NCI-H510A treated with DMSO at 0.1 percent for 48 hours (cell line): ENCODE results near the gene KAT8.
"Not testable (repeated sequence)": the region's sequence is repeated elsewhere in the genome, so short reads cannot be mapped to it uniquely, and the experiment has no call there.

Experiments used
- DNase-seq: peaks from one replicate; lab custom pipeline; 2025; lab: John Stamatoyannopoulos, UW

Gene KAT8

GRCh38 chr16:31083981-31084380 lies 33.5 kb upstream of the KAT8 start:
- no peak for DNase-seq

GRCh38 chr16:31084584-31085302 lies 32.7 kb upstream of the KAT8 start:
- no peak for DNase-seq

- DNase-seq: no peak
Measured at GRCh38 chr16:31085411-31085810, 32.1 kb upstream of the KAT8 start.

GRCh38 chr16:31085873-31086628 lies 31.4 kb upstream of the KAT8 start:
- no peak for DNase-seq

DNA sequence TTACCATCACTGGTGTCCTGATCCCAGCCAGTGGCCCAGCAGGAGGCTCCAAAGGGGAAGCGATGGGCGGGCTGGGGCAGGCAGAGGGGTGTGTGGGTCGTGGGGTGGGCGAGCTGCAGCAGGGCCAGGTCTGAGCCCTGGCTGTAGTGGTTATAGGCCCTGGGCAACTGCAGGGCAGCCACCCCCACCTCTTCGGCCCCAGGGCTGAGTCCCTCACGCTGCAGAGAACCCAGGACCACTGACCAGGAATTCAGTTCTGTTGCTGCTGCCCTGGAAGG lies 30.9 kb upstream of the KAT8 start:
- no peak for DNase-seq

- DNase-seq: no peak
Measured at GRCh38 chr16:31087481-31087880, 30.0 kb upstream of the KAT8 start.

DNA sequence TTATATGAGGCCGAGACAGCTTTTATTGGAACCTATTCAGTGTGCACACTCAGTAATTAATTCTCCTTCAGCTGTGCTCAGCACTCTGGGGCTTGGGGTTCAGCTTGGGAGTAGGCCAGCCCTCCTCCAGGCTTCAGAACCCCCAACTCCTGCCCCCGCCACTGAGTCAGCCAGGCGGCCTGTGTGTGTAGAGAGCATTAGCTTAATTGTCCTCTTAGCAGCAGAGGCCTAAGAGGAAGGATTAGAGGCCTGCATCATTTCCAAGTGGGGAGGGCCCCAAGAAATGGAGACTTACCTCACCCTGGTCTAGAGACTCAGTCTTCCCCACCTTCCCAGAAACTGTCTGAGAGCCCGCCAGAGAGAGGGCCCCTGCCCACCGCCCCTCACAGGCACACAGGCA lies 29.5 kb upstream of the KAT8 start:
- DNase-seq: no peak

DNA sequence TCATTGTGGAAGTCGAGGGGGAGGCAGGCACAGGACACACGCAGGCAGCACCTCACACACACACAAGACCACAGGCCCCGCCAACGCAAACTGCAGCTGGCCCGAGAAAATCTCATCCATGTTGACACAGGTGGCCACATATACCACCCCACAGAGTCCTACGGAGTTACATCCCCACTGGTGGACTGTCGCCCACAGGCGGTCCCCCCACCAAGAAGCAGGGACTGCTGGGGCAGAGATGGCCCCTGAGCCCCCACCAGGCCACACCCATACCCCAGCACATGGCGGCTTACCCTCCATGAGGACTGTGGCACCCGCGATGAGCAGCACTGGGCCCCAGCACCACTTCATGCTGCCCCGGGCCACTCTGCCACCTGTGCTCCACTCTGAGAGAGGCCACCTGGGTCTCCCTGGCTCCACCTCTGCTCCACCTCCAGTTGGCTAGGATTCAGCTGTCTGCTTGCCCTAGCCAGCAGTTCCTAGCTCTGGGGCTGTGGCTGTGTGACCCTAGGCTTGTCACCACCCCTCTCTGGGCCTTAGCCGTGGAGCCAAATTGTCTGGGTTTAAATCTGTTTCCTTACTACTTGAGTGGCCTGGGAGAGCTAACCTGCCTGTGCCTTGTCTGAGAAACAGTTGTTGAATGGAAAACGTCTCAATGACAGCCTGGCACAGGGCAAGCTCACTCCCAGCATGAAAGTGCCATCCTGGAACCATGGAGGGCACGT lies 28.8 kb upstream of the KAT8 start, which contains the start of gene PRSS53:
Gene PRSS53, minus strand, starts transcription at position 485 of the 725 bp plus-strand sequence. Its CDS starts 134 bp downstream, at position 351.
- DNase-seq: no peak

- DNase-seq: no peak
Measured at GRCh38 chr16:31089199-31089598, 28.3 kb upstream of the KAT8 start.

- DNase-seq: no peak
Measured at GRCh38 chr16:31090540-31090939, 26.9 kb upstream of the KAT8 start.

DNA sequence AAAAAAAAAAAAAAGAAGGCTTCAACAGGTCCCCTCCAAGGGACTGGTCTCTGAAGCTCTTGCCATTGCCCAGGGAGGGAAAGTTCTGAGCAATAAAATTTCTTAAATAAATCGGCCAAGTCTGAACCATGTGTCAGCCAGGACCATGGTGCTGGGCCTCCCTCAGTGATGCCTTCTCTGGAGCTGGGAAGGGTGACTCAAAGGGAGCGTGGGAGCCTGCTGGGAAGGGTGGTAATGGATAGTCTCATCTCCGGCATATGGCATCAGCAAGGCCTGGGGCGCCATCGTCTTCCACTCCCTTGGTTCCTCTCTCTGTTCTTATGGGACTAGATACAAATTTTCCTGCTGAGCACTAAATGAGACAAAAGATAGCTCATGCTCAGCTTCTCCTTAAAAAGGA lies 25.1 kb upstream of the KAT8 start:
- no peak for DNase-seq

- DNase-seq: no peak
Measured at GRCh38 chr16:31093132-31093703, 24.2 kb upstream of the KAT8 start.

- DNase-seq: peak; percentile 36
Measured at GRCh38 chr16:31094088-31094423, 23.4 kb upstream of the KAT8 start.

DNA sequence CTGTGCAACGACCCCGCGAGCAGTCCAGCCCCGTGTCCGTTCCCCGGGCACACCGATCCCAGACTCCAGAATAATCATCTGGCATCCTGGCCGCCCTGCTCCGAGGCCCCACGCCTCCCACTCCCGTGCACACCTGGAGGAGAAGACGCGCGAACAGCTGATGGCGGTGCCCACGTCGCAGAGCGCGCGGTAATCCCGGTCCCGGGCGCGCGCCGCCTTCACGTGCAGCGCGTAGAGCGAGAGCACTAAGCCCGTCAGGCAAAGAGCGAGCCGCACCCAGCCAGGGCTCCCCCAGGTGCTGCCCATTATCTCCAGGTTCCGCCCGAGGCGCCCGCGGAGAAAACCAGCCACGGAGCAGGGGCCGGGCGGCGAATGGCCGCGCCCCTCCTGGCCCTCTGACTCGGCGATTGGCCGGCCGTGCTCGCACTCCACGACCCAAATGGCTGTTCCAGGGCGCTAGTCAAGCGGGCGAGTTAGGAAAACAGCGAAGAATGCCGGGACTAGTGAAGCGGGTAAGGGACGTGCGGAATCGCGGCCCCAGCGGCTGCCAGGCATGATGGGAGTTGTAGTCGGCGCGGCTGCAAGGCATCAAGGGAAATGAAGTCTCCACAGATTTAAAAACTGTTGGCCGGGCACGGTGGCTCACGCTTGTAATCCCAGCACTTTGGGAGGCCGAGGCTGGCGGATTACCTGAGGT lies 22.9 kb upstream of the KAT8 start, which contains the start of gene VKORC1:
Gene VKORC1, minus strand, starts transcription at position 374 of the 697 bp plus-strand sequence. Its CDS starts 68 bp downstream, at position 306.
- peak; percentile 98 for DNase-seq

DNA sequence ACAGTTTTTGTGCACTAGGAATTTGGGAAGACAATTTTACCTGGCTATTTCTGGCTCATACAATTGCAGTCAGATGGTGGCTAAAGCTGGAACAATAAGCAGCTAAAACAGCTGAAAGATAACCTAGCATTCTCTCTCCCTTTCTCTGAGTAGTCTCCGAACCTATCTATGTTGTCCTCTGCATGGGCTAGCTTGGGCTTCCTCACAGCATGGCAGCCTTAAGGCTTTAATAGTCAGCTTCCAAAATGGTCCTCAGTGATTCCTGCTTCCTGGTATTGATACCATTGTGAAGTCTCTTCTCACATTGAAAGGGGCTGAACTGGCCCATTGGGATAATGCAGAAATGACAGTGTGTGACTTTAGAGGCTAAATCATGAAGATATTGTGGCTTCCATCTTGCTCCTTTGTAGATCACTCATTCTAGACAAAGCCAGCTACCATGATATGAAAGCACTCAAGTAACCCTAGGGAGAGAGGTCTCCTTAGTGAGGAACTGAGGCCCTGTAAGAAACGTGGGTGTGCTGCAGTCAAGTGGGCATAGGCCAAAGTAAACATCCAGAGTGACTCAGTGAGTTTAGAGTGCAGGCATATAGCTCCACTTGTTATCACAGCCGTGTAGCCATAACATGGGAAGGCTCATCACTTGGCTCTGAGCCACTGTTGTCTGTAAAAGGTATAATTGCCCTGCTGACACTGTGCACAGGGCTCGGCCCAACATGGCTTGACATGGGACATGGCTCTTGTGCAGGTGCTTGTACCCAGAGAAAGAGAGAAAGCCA lies 17.4 kb upstream of the KAT8 start:
- no peak for DNase-seq

DNA sequence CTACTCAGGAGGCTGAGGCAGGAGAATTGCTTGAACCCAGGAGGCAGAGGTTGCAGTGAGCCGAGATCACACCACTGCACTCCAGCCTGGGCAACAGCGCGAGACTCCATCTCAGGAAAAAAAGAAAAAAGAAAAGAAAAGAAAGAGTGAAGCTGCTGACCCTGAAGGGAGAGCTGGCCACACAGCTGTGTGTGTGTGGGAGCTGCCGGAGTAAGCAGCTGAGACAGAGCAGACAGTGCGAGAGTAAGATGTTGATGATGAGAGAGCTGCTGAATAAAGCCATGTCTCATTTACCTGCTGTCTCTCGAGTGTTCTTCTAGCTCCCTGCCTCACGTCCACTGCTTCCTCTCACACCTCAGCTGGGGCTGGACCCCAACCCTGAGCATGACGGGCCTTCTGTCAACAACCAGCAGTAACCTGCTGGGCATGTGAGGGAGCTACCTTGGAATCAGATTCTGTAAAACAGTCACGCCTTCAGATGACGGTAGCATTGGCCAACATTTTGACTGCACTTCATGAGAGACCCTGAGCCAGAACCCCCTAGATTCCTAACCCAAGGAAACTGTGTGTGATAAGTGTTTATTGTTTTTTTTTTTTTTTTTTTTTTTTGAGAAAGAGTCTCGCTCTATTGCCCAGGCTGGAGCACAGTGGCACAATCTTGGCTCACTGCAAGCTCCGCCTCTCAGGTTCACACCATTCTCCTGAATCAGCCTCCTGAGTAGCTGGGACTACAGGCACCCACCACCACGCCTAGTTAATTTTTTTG lies 16.4 kb upstream of the KAT8 start:
- DNase-seq: not testable (repeated sequence)

- peak; percentile 35 for DNase-seq
Measured at GRCh38 chr16:31105677-31106213, 11.7 kb upstream of the KAT8 start.

GRCh38 chr16:31106509-31107464 lies 10.7 kb upstream of the KAT8 start:
- DNase-seq: no peak

DNA sequence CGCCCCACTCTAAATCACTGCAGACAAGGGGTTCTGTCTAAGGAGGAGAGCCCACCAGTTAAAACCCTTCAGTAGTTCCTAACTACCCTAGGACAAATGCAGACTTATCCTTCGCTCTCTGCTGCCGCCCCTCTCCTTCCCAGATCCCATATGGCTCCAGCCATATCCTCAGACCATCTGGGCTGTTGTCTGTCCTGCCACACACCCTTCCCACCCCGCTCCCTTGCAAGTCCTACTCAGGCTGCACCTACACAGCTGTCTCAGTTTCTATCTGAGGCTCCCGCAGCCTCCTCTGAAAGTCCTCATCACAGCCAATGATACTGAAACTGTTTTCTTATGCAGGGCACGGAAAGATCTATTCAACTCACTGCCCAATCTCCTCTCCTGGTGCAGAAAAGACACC lies 10.0 kb upstream of the KAT8 start:
- DNase-seq: no peak
